ENCODE results near the gene TUB.

TUB gene

DNA sequence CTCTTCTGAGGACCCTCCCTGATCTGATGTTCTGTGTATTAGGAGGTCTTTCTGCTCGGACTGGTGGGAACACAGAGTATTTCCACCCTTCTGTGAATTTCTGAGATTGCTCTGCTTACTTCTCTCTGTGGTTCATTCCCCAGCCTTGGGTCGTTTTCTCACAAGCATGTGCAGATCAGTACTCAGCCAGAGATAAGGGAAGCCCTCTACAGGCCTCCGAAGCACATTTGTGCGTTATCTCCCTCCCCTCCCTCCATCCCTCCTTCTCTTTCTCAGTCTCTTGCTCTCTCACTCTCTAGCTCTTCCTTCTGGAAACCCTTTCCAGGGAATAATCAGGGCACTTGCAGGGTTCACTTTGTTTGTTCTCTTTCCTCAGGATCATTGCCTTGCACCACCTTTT, 35.2 kb upstream of the TUB start:
- no peak for DNase-seq

DNA sequence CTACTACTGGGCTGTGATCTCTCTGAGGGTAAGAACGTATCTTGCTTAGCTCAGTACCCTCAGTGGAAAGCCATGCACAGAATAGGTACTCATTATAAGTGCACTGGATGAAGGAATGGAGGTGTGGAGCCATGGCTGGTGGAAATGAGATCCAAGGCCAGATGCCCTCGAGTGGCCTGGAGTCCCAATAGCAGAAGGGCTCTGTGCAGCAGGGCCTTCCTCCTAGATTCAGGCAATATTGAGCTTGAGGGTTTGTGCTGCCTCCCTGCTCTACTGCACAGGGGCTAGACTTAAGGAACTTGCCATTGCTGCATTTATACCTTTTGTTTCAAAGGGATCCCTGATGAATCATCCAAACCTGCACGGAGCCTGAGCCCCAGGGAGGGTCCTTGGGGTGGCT, 33.6 kb upstream of the TUB start:
- no peak for DNase-seq

DNA sequence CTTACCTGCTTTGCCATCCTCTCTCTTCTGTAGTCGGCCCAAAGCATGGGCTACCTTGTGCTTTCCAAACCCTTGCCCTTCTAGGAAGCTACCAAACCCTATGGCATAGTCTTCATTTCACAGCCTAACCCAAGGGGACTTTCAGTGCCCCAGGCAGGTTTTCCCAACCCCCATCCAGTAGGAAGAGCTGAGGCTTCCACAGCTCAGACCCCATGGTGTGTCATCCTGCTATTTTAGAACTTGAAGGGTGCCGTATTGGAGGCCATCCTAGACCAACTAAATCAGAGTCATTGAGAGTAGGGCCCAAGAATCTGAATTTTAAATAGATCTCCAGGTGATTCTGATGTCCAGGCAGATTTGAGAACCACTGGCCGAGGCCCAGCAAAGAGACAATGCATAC, 31.9 kb upstream of the TUB start:
- no peak for DNase-seq

DNA sequence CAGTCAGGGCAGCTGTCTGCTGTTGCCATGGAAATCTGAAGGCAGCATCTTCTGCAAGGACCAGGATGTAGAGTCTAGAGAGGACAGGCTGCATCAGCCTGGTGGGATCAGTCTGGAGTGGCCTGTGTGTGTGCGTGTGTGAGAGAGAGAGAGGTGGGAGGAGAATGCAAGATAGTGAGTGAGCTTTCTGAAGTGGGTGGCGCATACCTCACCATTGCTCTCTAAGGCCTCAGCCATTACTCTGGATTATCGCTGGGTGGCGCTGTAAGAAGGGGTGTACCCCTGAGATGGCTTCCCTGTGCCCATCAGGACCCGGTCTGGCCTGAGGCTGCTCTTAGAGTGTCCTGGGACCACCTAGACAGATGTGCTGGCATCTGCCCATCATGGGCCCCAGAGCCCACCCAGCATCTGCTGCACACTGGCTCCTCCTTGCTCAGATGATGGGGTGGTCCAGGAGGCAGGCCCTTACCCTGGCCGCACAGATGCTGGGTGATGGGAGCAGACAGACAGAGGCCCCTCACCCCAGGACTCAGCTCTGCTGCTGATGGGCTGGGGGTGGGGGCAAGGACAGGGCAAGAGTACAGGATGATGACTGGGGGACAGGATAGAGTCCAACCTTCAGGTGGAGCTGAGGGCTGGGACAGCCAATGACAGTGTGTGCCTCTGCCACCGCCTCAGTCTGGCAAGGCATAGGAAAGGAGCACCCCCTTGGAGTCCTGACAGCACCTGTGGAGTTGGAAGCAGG, 25.7 kb upstream of the TUB start:
- no peak for DNase-seq

DNA sequence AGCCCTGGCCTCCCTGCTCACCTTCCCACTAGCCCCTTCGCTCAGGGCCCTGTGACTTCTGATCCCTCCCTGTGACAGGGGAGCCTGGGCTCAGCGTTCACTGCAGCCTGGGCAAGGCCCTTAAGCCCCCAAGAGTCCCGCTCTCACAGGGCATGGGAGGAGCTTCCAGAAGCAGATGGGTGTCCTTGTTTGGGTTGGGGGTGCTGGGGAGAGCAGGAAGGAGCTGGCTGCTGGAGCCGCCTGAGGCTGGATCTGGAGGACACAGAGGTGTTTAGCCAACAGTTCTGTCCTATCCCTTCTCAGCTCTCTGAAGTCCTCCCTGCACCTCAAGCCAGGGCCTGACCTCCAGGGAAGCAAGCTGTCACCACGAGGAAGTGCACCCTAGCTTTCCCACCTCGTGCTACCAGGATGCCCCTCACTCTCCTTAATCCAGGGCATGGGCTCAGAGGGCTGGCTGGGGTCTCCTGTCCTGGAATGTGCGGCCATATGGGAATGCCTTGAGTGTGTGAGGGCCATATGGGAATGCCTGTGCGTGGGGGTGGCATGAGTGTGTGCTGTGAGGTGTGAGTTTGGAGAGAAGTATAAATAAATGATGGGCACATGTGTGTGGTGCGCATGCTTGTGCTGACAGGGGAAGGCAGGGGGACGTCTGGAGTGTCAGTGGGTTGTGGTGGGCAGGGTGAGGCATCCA, 25.0 kb upstream of the TUB start:
- DNase-seq: no peak

DNA sequence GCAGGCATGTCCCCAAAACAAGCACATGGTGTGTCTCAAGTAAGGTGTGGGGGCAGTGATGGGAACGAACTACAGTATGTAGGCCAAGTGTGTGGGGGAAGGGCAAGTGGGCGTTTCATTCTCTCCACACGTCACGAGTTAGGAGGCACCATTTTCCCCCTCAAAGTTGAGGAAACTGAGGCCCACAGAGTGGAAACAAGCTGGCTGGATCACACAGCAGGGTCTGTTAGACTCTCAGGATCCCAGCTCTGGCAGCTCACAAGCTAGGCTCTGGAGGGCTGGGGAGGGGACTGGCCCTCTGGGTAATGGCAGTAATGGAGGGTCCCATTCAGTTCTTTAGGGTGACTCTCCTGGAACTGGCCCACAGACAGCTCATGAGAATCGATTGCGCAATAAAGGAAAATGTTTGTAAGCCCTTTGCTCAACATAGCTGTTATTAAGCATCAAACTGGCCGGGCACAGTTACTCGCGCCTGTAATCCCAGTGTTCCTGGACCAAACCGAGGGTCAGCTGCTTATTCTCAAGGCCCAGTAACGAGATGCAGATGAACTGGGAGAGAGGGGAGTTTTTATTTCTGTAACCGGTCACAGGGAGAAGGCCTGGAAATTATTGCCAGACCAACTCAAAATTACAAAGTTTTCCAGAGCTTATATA, 24.1 kb upstream of the TUB start:
- no peak for DNase-seq

DNA sequence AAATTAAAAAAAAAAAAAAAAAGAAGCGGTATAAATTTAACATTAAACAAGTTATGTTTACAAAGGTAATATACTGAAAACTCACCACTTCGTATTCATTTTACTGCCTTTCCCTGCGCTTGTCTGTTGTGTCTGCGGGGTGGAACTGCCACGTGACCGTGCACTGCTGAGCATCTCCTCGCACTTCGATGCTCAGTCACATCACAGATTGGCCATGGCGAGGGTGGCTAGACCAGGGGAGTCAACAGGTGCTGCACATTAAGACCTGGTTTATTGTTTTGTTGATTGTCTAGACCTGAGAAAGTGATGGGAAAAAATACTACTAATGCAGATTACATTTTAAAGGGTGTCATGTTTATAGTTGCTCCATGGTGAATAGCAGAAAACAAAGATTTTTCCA, 22.8 kb upstream of the TUB start:
- no peak for DNase-seq

DNA sequence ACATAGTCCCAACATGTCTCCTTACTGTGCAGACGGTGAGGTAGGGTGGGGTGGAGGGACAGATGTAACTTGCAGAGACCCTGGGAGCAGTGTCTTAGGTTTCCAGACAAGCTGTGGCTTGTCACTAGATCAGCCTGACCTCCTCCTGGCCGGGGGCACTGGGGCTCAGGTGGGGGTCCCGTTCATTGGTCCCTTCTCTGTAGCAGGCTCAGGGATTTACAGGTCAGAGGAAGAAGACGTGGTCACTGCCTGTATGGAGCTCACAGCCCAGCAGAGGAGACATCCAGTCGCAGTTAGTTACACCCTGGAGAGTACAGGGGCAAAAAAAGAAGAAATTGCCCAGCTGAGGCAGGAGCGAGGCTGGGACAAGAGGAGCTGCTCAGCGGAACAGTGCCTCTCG, 22.0 kb upstream of the TUB start:
- no peak for DNase-seq

DNA sequence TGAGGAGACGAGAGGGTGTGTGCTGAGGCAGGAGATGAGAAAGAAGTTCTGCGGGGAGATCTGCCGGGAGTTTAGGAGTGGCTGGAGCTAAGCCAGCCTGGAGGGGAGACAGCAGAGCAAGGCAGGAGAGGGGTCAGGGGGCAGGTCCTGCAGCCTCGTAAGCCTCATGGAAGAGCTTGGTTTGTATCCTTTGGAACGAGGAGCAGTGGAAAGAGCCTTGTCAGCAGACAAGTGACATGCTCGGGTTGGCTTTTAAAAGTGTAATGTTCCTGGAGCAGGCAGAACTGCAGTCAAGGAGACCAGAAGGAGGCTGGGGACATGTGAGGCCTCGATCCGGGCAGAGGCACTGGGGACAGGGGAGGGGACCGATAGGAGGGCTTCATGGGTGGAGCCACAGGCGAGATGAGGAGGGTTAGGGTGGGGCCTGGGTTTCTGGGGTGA, 21.4 kb upstream of the TUB start:
- no peak for DNase-seq

DNA sequence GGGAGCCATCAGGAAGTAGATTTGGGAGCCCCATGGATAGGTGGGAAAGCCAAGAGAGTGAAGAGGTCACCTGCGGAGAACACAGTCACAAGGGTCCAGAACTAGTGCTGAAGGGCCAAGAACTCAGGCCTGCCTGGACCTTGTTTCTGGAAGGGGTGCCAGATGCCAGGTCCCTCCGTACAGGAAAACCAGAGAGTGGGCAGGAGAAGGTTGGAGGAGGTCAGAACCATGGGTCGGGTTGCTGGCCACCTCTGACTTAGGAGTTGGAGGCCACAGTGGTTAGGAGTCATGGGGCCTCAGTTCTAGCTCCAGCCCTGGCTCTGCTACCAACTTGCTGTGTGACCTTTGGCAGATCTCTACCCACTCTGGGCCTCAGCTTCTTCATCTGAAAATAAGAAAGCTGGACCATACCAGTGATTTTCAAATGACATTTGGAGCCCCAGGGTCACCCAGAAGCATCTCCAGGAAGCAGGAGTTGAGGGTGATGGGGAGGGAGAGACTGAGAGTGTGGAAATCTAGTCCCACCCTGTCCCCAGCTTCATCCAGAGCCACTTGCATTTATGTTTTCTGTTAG, 20.8 kb upstream of the TUB start:
- DNase-seq: no peak

DNA sequence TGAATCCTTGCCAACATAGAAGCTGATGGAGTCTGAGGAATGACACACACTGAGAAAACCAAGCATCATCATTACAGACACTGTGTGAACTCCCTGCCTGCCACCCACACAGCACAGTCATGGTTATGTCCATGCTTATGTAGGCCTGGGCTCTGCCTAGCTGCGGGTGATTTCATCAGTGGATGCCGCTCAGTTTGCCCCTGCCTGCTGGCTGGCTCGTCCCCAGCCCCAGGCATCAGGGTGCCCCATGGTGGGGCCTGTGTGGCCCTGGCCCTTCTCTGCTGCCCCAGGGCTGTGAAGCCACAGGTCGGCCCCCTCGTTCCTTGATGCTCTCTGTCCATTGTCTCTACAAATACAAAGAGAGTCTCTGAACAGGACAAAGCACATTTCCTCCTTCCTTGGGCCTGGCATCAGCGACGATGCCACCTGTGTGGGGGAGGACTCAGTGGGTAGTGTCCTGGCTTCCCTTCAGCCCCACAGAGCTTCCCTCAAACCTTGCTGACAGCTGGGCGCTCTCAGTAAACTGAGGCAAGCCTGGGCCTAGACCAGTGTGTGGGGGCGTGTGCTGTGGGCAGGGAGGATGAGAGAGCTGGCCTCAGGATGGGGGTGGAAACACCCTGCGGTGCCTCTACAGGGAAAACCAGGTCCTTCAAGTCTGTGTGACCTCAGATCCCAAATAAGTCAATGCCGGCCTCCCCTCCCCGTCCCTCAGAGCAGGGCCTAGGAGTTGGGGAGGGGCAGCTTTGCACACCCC, 20.0 kb upstream of the TUB start:
- DNase-seq: no peak

DNA sequence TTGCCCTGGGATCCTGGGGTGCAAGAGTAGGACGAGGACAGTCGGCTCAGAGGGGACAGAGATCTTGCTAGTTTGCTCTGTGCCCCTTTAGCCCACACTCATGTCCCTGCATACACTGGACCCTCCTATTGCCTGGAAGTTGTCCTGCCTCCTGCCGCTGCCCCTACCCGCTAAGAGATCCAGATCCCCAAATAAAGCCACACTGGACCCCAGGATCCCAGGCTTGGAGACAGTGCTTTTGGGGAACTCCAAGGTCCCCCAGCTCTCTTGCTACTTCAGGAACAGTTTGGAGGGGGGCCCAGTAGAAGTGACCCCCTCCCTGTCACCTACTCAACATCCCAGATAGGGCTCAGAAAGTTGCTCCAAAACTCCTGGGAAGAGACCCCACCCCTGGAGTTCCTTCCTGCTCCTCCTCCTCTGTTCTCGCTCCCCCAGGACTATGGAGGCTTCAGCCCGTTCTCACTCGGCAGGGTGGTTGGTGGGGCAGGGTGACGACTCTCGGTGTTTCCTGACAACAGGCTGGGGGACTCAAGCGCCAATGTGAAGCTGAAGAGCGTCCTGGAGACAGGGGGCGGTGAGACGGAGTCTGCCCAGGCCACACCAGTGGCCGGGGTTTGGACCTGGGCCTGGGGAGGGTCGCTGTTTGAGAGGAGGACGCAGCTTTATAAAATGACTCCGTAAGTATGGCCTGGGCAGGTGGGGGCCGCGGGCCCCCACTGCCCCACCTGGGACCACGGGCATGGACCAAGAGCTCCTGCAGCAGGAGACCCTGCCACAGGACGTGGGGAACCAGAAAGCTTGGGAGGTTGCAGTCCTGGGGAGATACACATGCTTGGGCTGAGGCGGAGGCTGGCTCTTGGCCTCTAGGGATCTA, 19.2 kb upstream of the TUB start:
- peak; percentile 10 for DNase-seq

DNA sequence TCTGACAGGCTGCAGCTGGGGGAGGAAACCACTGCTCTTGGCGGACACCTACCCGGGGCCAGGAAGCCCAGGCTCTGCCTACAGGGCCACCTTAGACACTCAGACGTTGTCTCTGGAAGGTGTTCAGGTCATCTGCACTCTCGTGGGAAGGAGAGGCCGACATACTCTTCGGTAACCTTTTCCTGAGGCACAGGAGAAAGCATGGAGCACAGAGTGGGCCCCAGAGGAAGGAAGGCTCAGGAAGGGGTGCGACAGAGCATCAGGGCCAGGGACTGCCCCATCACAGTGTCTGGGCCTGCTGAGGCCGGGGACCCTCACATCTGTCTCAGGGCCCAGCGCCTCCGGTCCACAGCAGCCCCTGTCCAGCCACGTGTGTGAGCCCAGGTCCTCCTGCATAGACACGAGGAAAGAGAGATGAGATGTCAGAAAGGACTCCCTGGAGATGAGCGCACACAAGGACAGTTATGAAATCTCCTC, 18.2 kb upstream of the TUB start:
- no peak for DNase-seq

DNA sequence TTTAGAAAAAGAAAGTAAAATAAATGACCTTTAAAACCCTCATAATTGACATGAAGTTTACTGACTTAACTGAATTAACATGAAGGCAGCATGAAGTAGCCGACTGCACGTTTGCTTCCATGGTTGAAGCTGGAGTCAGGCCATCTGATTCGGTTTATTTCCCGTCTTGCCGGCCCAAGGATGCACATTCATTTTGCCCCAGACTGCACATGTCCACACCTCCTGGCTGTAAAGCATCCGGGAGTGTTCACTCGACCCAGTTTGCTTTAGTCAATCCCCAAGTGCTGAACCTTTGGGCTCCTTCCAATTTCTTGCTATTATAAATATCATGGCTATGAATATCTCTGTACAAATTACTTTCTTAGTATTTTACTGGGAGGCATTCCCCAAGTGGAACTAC, 17.7 kb upstream of the TUB start:
- peak; percentile 50 for DNase-seq

DNA sequence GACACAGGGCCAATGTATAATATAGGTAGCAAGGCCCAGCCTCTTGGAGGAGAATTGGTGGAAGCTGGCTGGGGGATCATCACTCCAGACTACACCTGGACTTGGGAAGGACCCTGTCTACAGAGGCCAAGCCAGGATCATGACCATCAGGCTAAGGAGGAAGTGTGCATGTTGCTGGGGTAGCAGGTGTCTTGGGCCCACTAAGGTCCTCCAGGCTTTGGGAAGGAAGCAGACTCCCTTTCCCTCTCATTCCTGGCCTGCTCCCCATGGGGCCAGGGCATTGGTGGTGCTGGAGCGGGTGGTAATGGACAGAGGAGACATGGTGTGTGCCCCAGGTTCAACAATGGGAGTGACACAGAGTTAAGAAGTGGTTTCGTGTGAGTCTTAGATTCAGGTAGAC, 16.0 kb upstream of the TUB start:
- no peak for DNase-seq

DNA sequence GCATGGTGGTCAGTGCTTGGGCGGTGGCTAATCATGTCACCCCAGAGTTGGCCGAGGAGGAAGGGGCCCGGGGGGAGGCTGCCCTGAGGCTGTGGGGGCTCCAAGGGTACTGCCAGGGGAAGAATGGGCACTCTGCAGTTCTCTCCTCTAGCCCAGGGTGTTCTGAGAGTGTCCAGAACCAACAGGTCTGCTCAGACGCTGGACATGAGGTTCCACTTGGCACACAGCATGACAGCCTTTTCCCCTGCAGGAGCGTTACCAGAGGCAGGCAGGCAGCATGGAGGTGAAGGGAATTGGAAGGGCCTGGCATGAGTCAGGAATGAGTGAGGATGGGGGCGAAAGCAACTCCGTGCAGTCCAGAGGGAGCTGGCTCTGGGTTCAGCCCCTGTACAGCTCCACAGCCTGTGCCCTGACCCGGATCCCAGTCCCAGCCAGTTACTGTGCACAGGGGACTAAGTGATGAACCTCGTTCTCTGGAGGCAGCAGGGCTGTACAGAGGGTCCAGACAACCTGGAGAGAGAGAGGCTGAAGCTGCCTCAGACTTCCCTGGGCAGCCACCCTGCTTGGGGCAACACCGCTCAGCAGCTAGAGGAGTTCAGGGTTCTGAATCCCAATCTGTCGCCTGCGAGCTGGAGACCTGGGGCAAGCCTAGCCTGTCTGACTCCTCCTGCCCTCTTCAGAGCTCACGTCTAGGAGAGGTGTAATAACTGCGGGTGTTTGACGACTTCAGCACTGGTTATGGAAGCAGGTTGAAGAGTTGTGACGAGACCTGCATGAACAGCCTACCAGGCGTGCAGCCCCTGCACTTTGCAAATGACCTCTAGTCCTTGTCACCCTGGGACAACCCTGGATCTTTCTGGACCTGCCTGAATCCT, 14.7 kb upstream of the TUB start:
- DNase-seq: no peak

DNA sequence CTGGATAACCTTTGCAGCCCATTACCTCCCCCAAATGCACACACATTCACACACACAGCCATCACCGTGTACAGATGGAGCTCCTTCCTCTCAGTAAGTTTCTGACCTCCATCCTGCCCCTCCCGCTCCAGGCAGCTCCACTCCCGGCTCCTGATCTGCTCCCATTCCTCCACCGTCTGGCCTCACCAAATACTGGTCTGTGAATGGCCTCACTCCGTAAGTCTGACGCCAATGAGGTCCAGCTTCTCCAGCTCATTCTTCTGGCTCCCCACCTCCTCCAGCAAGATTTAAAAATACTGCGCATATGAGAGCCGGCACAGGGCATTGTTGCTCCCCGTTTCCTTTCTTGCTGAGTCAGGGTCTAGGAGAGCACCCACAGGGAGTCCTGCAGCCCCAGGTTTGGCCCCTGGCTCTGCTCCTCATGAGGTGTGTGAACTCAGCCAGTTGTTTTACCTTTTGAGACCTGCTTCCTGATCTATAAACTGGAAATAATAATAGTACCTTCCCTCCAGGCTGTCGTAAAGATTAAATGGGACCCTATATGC, 14.0 kb upstream of the TUB start:
- DNase-seq: no peak

DNA sequence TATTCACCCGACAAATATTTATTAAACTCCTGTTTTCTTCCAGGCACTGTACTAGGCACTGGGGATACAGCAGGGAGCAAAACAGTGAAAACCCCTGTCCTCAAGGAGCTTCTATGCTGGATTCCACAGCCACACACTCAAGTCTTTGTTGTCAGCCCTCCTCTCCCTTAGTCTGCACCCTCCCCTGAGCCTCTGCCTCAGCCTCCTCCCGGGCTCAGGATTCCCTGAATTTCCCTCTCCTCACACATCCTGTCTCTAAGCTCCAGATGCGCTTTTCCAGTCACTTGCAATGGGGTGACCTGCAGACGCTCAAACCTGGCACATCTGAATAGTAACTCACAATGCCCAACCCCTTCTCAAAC, 13.5 kb upstream of the TUB start:
- no peak for DNase-seq

DNA sequence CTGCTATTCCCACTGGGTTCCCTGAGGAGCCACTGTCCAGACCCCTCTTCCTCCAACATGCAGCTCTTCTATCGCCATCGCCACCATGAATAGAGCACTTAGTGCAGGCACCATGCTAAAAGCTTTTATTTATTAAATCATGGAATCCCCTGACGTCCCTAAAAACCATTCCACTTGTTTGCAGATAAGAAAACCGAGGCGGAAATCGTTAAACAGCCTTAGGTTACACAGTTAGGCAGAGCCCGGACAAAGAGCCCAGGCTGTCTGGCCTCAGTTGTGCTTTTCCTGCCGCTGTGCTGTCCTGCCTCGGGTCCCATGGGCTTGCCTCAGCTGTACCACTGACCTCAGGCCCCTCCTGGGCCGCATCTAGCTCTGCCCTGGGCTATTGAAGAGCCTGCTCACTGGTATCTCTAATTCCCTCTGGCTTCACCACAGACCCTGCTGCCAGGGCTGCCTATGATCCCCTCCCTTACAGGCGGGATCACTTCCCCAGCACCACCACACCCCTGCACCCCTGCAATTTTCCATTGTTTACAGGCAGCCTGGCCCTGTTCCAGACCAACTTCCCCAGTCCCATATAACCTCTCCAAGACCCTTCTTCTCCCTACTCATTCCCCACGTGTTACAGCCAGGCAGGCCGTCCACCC, 13.0 kb upstream of the TUB start:
- peak; percentile 31 for DNase-seq

DNA sequence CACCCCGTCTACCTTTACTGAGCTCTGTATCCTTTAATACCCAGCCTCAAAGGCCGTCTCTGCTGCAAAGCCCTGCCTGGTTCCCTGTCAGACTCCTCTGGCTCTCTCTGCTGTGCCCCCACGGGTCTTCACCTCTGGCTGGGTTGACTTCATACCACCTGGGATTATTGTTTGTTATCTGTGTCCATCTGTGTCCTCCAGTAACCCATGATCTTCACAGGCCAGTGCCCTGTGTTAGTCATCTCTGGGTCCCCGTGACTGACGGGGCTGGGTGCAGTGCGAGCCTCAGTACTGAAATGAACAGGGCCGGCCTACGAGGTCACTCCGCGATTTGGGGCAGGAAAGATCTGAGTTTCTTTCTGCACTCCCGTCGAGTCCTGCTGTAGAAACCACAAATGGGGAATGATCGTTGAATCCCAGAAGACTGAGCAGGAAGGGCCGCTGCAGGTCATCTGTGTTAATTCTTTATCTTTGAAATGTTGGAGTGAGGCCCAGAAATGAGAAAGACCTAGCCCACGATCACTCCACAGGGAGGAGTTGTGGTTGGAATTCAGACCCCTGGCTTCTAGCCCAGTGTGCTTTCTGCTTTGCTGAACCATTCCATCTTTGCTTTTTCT, 12.3 kb upstream of the TUB start:
- peak; percentile 69 for DNase-seq

All from femur (tissue), 1 donor.